Stimulated activated CD4-positive, alpha-beta T cell treated with anti-CD3 and anti-CD28 coated beads, Interleukin-15, amount 100 ng/mL, for 24 hours (primary cell): ENCODE data around the gene ARHGAP15.

Experiments used
- DNase-seq: peaks from one replicate; pipeline ENCODE4 v3.0.0-alpha.2; 2020

ARHGAP15 gene

GRCh38 chr2:143146366-143146765 is 17.1 kb downstream of the ARHGAP15 start:
- DNase-seq: no peak

GRCh38 chr2:143146815-143147530 is 17.8 kb downstream of the ARHGAP15 start:
- no peak for DNase-seq

- DNase-seq: no peak
These were observed 18.8 kb downstream of the ARHGAP15 start for GRCh38 chr2:143148011-143148410.

- DNase-seq: no peak
These were observed 19.5 kb downstream of the ARHGAP15 start for GRCh38 chr2:143148757-143149156.

- DNase-seq: no peak
These were observed 21.1 kb downstream of the ARHGAP15 start for GRCh38 chr2:143150287-143150686.

- DNase-seq: no peak
These were observed 22.0 kb downstream of the ARHGAP15 start for GRCh38 chr2:143151111-143151752.

- DNase-seq: no peak
These were observed 23.0 kb downstream of the ARHGAP15 start for GRCh38 chr2:143152219-143152618.

GRCh38 chr2:143152637-143153036 is 23.4 kb downstream of the ARHGAP15 start:
- no peak for DNase-seq

- DNase-seq: no peak
These were observed 26.4 kb downstream of the ARHGAP15 start for GRCh38 chr2:143155661-143156060.

GRCh38 chr2:143157001-143157400 is 27.8 kb downstream of the ARHGAP15 start:
- no peak for DNase-seq

- DNase-seq: no peak
These were observed 28.2 kb downstream of the ARHGAP15 start for GRCh38 chr2:143157418-143157817.

- no peak for DNase-seq
These were observed 28.9 kb downstream of the ARHGAP15 start for GRCh38 chr2:143158098-143158497.

- DNase-seq: no peak
These were observed 29.6 kb downstream of the ARHGAP15 start for GRCh38 chr2:143158551-143159485.

GRCh38 chr2:143159486-143159840 is 30.2 kb downstream of the ARHGAP15 start:
- DNase-seq: no peak

GRCh38 chr2:143160732-143161707 is 31.8 kb downstream of the ARHGAP15 start:
- DNase-seq: no peak

GRCh38 chr2:143162123-143162837 is 33.1 kb downstream of the ARHGAP15 start:
- DNase-seq: peak; percentile 61

GRCh38 chr2:143162997-143163396 is 33.8 kb downstream of the ARHGAP15 start:
- DNase-seq: no peak

- DNase-seq: no peak
These were observed 34.3 kb downstream of the ARHGAP15 start for GRCh38 chr2:143163499-143163898.

- no peak for DNase-seq
These were observed 36.1 kb downstream of the ARHGAP15 start for GRCh38 chr2:143165291-143165690.

- no peak for DNase-seq
These were observed 39.9 kb downstream of the ARHGAP15 start for GRCh38 chr2:143169105-143169504.

- DNase-seq: no peak
These were observed 42.6 kb downstream of the ARHGAP15 start for GRCh38 chr2:143171817-143172216.

GRCh38 chr2:143175438-143175837 is 46.2 kb downstream of the ARHGAP15 start:
- peak; percentile 31 for DNase-seq
